NK-92 (cell line): Measurements from ENCODE around the gene CFDP1.

ENCODE experiments used
- DNase-seq: peaks from one replicate; lab custom pipeline; 2025; ENCODE audit not compliant: unreplicated experiment; lab: John Stamatoyannopoulos, UW

Gene CFDP1

DNA sequence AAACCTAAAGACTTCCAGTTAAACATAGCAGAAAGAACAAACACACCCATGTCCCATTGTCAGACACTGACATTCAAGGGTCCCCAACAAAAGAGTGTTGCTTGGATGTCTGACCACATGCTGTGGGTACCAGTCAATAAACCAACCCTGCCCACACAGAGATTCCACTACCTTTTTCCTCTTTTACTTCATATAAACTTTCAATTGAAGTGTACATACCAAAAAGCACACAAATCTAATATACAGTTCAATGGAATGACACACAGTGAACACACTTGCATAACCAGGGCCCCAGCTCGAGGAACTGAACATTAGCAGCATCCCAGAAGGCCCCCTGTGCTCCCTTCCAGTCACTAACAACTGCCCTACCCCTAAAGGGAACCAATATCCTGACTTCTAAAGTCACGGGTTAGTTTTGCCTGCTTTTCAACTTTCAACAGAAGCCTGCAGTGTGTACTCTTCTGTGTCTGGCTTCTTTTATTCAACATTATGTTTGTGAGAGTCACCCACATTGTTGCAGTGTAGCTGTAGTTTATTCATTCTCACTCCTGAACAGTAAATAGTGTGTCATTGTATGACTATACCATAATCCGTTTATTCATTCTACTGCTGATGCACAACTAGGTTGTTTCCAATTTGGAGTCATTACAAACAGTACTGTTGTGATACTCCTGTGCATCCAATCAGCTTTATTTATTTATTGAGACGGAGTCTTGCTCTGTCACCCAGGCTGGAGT is 18.0 kb downstream of the CFDP1 start:
- no peak for DNase-seq

DNA sequence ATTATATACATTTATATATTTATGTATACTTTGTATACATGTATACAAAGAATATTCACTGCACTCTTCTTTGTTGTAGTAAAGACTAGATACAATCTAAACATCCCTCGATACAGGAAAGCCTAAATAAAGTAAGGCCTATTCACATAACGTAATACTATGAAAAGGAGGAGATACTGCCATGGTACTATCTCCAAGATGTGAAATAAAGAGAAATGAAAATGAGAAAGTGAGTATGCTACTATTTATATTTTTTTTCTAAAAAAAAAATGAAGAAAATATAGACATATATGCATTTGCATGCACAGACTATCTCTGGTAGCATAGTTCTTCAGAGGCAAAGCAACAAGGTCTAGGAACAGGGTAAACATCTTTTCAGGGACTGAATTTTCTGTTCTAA is 19.4 kb downstream of the CFDP1 start:
- no peak for DNase-seq

DNA sequence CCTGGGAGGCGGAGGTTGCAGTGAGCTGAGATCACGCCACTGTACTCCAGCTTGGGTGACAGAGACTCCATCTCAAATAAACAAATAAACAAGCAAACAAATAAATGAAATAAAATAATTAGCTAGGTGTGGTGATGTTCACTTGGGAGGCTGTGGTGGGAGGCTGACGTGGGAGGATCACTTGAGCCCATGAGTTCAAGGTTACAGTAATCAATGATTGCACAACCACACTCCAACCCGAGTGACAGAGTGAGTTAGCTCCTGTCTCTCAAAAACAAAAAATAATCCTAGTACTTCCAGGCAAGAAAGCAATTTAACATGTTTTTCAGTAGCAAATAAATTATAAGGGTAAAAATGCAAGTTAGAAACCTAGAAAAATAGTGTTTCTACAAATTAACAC is 26.4 kb downstream of the CFDP1 start:
- DNase-seq = no peak

DNA sequence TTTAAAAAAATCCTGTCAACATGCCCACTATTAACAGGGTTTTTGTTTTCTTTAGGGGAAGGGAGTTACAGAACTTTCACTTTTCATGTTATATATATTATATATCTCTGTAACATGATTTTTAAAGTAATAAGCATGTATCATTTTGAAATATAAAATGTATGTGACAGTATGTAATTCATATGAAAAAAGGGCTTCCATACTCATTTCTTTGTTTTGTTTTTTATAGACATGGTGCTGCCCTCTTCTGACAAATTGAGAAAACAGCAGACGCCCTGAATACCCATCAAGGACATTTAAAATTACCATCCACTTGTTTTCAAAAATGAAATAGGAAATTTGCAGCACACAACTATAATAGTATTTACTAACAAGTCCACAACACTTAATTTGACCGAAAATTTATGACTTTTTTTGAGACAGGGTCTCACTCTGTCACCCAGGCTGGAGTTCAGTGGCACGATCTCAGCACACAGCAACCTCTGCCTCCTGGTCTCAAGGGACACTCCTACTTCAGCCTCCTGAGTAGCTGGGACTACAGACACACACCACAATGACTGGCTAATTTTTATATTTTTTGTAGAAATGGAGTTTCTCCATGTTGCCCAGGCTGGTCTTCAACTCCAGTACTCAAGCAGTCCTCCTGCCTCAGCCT is 30.4 kb downstream of the CFDP1 start:
- DNase-seq = no peak

DNA sequence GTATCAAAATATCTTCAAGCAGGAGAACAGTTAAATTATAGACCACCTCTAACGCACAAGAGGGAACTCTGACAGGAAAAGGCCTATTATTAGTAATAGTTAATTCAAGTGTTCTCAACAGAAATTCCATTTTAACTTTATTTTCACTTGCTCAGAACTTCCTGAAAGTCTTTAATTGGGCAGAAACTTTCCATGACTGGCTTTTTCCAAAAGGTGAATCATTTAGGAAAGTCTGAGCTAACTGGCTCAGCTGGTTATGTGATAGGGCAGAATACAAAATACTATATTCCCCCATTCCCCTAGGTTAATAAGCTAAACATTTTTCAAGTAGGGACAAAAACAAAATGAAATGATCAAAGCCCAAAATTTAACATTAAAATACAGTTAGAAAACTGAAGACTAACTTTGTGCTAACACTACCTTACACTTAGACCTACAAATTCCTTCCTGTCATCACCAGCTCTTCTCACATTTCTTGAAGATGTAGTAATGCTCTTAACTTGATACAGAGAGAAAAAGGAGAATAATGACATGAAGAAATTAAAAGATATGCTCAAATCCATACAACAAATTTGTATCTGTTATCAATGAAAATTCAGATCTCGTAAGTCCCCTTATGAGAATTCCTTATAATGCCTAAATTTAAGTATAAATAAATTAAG is 31.0 kb downstream of the CFDP1 start:
- DNase-seq = no peak

DNA sequence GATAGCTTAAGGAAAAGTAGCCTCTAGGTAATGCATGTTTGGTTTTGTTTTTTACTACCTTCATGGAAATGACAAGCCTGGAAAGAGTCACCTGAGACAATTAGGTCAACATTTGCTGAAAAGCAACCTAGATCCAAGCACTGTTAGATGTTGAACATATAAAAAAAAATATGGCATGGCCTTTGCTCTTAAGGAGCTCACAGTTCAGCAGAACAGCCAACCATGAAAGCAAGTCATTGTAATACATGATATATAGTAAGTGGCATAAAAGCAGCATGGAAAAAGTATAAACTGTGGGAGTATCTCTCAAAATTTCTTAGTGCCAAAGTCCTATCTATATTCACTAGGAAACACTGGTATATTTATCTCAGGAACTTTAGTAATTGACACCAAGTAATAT is 31.6 kb downstream of the CFDP1 start:
- DNase-seq = no peak

DNA sequence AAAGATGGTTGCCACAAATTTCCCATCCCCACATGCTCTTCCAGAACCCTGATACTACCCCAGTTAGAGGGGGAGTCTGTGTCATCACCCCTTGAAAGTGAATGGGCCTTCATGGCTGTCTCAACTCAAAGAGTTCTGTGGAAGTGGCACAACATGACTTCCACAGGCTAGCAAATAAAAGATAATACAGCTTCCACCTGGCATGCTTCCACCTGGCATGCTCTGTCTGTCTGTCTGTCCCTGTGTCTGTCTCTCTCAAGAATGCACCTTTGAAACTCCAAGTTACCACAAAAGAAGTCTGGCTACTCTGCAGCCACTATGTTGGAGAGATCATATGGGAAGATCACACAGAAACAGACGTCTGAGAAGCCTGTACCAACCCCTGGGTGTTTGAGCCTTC is 35.0 kb downstream of the CFDP1 start:
- no peak for DNase-seq

DNA sequence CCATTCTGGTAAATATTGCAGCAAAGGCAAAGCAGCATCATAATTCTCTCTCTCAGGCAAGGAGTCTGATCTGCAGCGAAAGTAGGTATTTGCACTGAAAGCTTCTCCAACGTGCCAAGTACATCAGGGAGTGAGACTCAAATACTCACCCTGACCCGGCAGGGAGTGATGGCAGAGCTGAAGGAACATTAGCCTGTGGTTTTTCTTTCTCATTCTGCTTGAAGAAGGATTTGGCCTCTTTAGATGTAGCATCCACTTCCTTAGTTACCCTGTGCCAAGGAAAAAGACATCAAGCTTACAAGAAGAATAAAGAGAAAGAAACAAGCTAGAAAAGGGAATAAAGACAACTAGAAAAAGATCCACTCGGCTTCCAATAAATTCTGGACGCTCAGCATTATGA is 38.4 kb downstream of the CFDP1 start:
- no peak for DNase-seq

DNA sequence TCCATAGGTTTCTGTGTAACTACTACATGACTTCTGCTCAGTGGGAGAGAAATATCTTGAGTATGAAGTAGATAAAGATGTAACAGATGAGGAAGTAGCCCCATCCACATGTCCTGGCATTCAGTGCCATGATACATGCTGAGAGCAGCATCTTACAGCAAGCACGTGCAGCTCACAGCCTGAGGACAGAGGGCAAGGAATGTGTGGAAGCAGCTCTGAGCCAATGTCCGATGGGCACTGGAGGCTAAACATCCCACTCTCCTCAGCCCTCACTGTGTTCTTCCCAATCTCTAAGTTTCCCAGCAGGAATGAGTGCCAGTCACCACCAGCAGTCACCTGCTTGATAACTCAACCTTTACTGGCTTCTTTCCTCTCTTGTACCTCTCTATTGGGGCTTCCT is 40.4 kb downstream of the CFDP1 start:
- no peak for DNase-seq

DNA sequence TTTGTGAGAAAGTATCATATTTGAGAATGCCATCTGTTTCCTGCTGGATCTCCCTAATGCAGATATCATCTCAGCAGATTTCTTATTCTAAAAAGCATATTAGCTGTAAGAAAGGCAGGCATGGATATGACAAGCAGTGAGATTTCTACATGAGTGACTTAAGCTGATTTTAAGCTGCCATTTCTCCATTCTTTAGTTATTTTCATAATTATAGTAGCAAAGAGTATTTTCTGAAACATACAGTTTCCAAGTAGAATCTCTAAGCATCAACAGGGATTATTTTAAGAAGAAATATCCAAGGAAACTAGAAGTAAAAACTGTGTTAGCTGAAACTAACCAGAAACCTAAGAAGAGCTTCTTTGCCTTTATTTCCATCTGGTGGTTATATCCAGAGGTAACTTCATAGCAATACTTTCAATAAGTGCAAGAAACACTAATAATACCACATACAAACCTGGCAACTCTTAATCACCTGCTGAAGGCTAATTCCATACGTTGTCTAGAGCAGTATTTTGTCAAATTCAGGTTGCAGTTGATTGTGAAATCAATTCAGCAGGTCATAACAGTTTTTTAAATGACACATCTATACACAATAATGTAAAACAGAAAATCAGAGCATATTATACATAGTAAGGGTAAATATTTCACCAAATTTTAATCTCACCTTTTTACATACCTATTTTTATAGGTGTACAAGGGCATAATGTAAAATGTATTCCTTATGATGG is 42.2 kb downstream of the CFDP1 start:
- no peak for DNase-seq

DNA sequence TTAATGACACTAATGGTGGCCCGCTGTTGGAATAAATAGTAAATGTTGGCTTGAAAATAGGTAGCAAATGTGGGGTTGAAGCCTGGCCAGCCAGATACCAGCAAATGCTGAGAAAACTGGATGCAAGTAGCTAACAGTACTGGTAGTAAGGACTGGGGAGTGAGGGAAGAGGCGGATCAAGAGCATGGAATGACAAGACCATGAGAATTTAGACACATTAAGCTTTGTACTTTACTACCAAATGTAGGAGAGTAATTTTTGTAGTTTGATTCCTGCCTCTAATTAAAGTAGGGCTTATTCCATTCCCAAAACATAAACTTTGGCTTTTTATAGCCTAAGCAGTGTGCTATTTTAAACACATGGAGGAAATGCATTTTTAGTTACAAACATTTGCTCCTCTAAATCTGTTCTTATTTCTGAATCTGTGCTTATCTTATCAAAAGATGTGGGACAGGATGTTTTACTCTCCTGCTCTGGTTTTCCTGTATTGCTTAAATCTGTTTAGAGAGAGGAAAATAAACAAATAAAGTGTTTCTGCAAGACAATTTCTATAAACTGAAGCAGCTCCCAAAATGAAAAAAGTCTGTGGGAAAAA is 44.1 kb downstream of the CFDP1 start:
- DNase-seq = no peak

DNA sequence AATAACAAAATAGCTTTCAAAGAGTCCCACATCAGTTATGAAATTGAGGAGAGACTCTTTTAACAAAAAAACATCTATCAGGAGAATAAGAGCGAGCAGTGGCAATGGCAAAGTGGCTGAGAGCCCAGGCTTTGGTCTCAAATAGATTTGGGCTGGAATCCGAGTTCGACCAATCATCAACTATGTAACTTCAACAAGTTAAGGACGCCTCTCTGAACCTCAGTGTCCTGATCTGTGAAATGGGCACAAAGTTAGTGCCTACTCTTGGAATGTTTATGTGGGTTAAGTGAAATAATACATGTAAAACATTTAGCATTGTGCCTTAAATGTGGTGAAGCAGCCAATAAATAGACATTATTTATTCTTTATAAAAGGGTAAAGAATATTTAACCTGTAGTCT is 45.4 kb downstream of the CFDP1 start:
- no peak for DNase-seq

DNA sequence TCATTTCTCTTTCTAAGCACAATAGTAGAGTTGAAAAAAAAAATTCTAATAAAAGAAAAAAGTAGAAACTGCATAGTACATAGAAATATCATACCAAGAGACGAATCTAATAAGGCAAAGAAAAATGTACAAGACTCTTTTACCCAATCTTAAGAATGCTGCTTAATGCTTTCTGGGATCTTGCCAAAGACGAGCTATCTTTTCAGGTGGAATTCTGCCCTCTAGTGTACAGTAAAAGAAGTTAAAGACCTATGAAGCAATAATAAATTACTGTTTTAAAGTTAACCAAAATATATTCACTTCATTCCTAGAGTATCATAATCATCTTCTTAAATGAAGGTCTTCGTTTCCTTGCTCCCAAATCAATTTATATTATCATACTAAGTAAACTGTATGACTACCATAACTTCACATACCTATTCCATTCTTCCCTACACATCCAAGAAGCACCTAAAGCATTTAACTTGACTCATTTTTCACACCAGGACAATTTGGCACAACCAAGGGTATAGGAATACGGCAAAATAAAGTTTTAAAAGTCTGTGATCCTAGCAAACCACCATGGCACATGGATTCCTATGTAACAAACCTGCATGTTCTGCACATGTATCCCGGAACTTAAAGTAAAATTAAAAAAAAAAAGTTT is 47.7 kb downstream of the CFDP1 start:
- no peak for DNase-seq

DNA sequence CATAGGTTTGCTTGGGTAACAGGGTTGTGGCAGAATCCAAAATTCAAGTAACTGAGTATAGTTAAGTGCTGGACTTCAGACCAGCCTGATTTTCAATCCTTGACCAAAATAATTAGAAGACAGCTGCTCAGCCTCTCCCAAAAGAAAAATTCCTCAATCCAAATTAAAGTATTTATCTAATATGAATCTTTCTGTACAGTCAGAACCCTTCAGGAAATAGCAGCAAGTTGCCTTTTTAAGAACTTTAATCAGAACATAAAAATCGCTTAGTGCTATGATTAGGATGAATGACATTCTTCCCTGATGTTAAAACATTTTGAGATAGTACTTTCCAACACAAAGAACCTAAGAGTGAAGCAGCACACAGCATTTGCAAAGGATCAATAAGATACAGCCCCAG is 50.2 kb downstream of the CFDP1 start:
- DNase-seq = no peak

DNA sequence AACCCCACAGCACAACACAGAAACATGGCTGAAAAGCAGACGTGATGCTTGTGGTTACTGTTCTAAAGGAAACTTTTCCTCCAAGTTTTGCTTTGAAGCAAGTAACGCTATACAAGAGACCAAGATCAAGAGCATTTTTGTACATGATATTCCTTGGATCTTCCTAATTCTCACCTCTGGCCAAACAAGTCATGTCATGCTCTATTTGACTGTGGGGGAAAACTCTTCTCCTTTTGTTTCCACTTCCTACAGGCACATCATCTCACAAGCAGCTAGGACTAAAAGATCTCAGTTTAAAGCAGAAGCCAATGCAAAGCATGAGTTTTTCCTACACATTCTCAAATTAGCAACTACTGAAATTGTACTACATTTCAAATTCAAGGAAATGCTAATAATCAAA is 50.7 kb downstream of the CFDP1 start:
- DNase-seq = no peak

DNA sequence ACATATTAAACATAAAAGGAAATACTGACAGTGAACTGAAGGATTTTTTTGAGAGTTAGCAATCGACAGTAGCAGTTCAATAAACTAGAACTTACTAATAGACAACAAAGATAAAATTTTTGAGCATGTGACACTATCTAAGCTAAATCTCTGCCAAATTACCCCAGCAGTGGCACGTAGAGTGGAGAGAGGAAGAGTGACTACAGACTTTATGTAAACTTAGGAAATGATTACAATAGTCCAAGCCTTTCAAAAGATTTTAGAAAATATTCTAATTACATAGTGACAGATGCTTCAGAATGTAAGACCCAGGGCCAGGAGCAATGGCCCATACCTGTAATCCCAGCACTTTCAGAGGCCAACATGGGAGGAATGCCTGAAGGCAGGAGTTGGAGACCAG is 52.4 kb downstream of the CFDP1 start:
- DNase-seq = no peak

DNA sequence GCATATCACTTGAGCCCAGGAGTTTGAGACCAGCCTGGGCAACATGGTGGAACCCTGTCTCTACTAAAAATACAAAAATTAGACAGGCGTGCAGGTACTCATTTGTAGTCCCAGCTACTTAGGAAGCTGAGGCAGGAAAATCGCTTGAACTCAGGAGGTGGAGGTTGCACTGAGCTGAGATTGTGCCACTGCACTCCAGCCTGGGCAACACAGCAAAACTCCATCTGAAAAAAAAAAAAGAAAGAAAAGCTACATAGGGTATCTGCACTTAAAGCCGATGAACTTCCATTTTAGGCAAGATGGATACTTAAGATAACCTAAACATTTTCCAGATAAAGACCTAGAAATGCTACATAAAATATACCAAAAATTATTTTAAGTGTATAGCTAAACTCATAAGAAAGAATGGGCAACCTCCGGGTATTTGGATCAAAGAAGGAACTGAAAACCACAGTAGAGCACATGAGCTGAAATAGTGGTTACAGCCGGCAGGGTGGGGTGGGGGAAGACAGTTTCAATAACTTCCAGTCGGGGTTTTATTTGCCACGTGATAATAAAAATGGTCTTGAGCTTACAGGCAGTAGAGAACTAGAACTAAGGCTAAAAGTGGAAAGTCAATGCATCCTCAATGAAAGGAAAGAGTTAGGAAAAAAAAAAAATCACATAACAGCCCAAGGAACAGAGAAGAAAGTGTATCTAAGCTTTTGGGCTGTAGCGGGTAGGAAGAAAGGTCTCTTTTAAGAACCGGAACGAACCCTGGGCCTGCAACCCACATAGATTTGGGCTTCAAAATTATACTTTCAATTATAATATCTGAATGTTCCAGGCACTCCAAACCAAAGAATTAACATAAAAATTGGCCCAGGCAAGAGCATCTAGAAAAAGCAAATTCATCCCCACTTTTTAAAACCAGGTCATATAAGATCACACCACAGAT is 53.1 kb downstream of the CFDP1 start:
- DNase-seq = no peak

DNA sequence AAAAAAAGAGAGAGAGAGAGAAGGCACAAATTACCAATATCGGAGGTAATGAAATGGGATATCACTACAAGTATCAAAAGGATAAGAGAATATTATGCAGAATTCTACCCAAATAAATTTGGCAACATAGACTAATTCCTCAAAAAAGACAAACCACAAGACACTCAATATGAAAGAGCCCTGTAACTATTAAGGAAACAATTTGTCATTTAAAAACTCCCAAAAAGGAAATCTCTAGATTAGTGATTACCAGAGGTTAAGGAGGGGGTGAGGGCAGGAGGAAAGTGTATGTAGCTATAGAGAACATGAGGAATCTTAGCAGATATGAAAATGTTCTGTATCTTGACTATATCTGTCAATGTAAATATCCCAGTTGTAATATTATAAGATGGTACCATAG is 54.0 kb downstream of the CFDP1 start:
- DNase-seq = no peak

DNA sequence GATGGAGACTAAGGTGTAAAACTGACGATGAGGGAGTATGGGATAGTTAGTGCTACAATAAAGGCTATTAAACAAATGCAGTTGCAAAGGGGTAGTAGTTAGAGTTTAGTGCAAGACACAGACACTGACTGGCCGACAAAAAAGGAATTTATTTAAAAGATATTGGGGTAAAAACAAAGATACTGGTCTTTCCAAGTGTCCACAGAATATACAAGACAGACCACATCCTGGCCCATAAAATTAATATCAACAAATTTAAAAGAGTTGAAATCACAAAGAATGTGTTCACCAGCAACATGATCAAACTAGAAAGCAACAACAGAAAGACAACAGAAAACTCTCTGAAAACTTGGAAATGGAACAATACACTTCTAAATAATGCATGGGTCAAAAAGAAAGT is 54.7 kb downstream of the CFDP1 start:
- no peak for DNase-seq
